Duodenal mucosa (tissue), 2 donors: ENCODE results near the gene DBP.

Experiments
- H3K27ac ChIP-seq: one replicate; pipeline ENCODE4 v1.7.0; 2013; ENCODE audit warnings: low read depth, low read length
- H3K27me3 ChIP-seq, 2 donors: one replicate each; pipeline ENCODE4 v1.7.0; 2013; ENCODE audit warnings: low read length in 2 of 2, control low read depth in 1 of 2; ENCODE audit not compliant: insufficient read depth in 2 of 2, control insufficient read depth in 1 of 2
- H3K36me3 ChIP-seq, 2 donors: one replicate each; pipeline ENCODE4 v1.7.0; 2013; ENCODE audit warnings: low read length in 2 of 2, control low read depth in 1 of 2; ENCODE audit not compliant: insufficient read depth in 2 of 2, control insufficient read depth in 1 of 2
- H3K4me1 ChIP-seq, 2 donors: one replicate each; pipeline ENCODE4 v1.7.0; 2013; ENCODE audit warnings: low read length in 2 of 2, control low read depth in 1 of 2; ENCODE audit not compliant: insufficient read depth in 2 of 2, control insufficient read depth in 1 of 2
- H3K4me3 ChIP-seq, 2 donors: one replicate each; pipeline ENCODE4 v1.7.0; 2013; ENCODE audit warnings: low read length in 2 of 2, low read depth in 1 of 2
- H3K9ac ChIP-seq, 2 donors: one replicate each; pipeline ENCODE4 v1.7.0; 2013; ENCODE audit warnings: low read length in 2 of 2, low read depth in 1 of 2
- H3K9me3 ChIP-seq, 2 donors: one replicate each; pipeline ENCODE4 v1.7.0; 2013; ENCODE audit warnings: low read length in 2 of 2, control low read depth in 1 of 2; ENCODE audit not compliant: control insufficient read depth in 1 of 2

The DBP gene

GRCh38 chr19:48613024-48613851, 23.9 kb downstream of the DBP start:
- H3K36me3 ChIP-seq = peaks cover 27 to 42% of the 10 kb centered on the region in 2 donors
- H3K27me3 ChIP-seq = no peaks in the 10 kb centered on the region
- no peaks in the 10 kb centered on the region for H3K9me3 ChIP-seq
- peak overlapping the region; percentile 92 for H3K27ac ChIP-seq
- peak overlapping the region; percentile 75 to 76 for H3K4me3 ChIP-seq
- H3K4me1 ChIP-seq = peaks cover 32 to 49% of the 10 kb centered on the region in 2 donors
- H3K9ac ChIP-seq = peak overlapping the region; percentile 91 to 92

GRCh38 chr19:48611872-48612271, 25.3 kb downstream of the DBP start:
- no peaks in the 10 kb centered on the region for H3K27me3 ChIP-seq

GRCh38 chr19:48609571-48610108, 27.5 kb downstream of the DBP start:
- Histone ChIP-seq H3K27me3 (no peaks in the 10 kb centered on the region), H3K4me1 (peaks cover 0 to 17% of the 10 kb centered on the region in 2 donors), H3K36me3 (peaks cover 3 to 21% of the 10 kb centered on the region in 2 donors), H3K27ac (no peak overlapping the region), H3K9me3 (no peaks in the 10 kb centered on the region), H3K4me3 (no peak overlapping the region), H3K9ac (no peak overlapping the region)

More at GRCh38 chr19:48611872-48612271, 25.3 kb downstream of the DBP start:
- no peak overlapping the region for H3K27ac ChIP-seq
- H3K9me3 ChIP-seq = no peaks in the 10 kb centered on the region
- H3K9ac ChIP-seq = no peak overlapping the region
- peaks cover 20 to 37% of the 10 kb centered on the region in 2 donors for H3K36me3 ChIP-seq
- H3K4me3 ChIP-seq = no peak overlapping the region
- peaks cover 18 to 36% of the 10 kb centered on the region in 2 donors for H3K4me1 ChIP-seq

- H3K27me3 ChIP-seq = no peaks in the 10 kb centered on the region
- peak overlapping the region in 1 of 2 donors; percentile 32 for H3K9ac ChIP-seq
- no peak overlapping the region for H3K27ac ChIP-seq
- peaks cover 0 to 14% of the 10 kb centered on the region in 2 donors for H3K4me1 ChIP-seq
- peak overlapping the region in 1 of 2 donors; percentile 11 for H3K4me3 ChIP-seq
- H3K36me3 ChIP-seq = peaks cover 3 to 21% of the 10 kb centered on the region in 2 donors
- no peaks in the 10 kb centered on the region for H3K9me3 ChIP-seq
Measured at GRCh38 chr19:48608798-48609263, 28.3 kb downstream of the DBP start.

- Histone ChIP-seq H3K36me3 (peaks cover 3 to 21% of the 10 kb centered on the region in 2 donors), H3K27me3 (no peaks in the 10 kb centered on the region), H3K4me3 (no peak overlapping the region), H3K4me1 (peaks cover 5% of the 10 kb centered on the region in 2 donors), H3K27ac (no peak overlapping the region), H3K9ac (no peak overlapping the region), H3K9me3 (no peaks in the 10 kb centered on the region)
Measured at GRCh38 chr19:48607359-48607755, 29.8 kb downstream of the DBP start.

- Histone ChIP-seq H3K4me1 (peaks cover under 1 to 9% of the 10 kb centered on the region in 2 donors), H3K27me3 (no peaks in the 10 kb centered on the region), H3K27ac (no peak within 1 kb of the TSS), H3K36me3 (peaks cover 3 to 17% of the 10 kb centered on the region in 2 donors), H3K4me3 (no peak within 1 kb of the TSS), H3K9me3 (no peaks in the 10 kb centered on the region), H3K9ac (no peak within 1 kb of the TSS)
Measured at GRCh38 chr19:48606463-48607358, 30.5 kb downstream of the DBP start, which contains the start of gene SPACA4. SPACA4 (plus strand) TSS chr19:48606742; CDS start chr19:48606979, 237 bp downstream.

GRCh38 chr19:48603850-48604249, 33.3 kb downstream of the DBP start:
- Histone ChIP-seq H3K4me1 (peaks cover 0 to 9% of the 10 kb centered on the region in 2 donors), H3K27me3 (no peaks in the 10 kb centered on the region), H3K36me3 (peaks cover 2 to 10% of the 10 kb centered on the region in 2 donors), H3K9me3 (no peaks in the 10 kb centered on the region), H3K4me3 (no peak overlapping the region), H3K9ac (no peak overlapping the region), H3K27ac (no peak overlapping the region)

- Histone ChIP-seq H3K9me3 (no peaks in the 10 kb centered on the region), H3K27ac (no peak overlapping the region), H3K4me1 (peaks cover 0 to 9% of the 10 kb centered on the region in 2 donors), H3K4me3 (no peak overlapping the region), H3K36me3 (peaks cover 0 to 10% of the 10 kb centered on the region in 2 donors), H3K27me3 (no peaks in the 10 kb centered on the region), H3K9ac (no peak overlapping the region)
Measured at GRCh38 chr19:48603449-48603848, 33.7 kb downstream of the DBP start.

GRCh38 chr19:48603001-48603400, 34.2 kb downstream of the DBP start:
- H3K4me3 ChIP-seq = no peak overlapping the region
- H3K4me1 ChIP-seq = peaks cover 0 to 9% of the 10 kb centered on the region in 2 donors
- no peaks in the 10 kb centered on the region for H3K27me3 ChIP-seq
- H3K36me3 ChIP-seq = peaks cover 0 to 10% of the 10 kb centered on the region in 2 donors
- no peaks in the 10 kb centered on the region for H3K9me3 ChIP-seq
- no peak overlapping the region for H3K9ac ChIP-seq
- no peak overlapping the region for H3K27ac ChIP-seq
